HG02884 (cell line): ENCODE results near the gene ZNF423.

Experiments
- ATAC-seq: cut with Tn5 transposase; IDR thresholded peaks from one replicate; pipeline ENCODE4 v1.9.1; 2021; ENCODE audit warnings: mild to moderate bottlenecking, moderate library complexity; ENCODE audit not compliant: unreplicated experiment

ZNF423 gene

DNA sequence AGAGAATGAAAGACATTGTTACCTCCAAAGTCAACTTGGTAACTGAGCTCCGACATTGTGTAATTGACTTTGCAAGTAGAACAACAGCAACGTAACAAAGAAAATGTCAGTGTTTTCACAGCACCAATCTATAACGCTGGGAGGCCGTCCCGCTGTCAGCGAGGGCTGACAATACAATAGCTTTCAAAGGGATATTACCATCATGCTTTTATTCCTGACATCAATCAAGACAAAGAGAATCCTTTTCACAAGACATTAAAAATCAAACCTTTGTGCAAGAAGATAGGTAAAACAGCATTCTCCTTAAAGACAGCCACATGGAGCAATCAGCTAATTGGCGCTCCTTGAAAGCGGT lies 6.2 kb downstream of the ZNF423 start:
- no peak for ATAC-seq

DNA sequence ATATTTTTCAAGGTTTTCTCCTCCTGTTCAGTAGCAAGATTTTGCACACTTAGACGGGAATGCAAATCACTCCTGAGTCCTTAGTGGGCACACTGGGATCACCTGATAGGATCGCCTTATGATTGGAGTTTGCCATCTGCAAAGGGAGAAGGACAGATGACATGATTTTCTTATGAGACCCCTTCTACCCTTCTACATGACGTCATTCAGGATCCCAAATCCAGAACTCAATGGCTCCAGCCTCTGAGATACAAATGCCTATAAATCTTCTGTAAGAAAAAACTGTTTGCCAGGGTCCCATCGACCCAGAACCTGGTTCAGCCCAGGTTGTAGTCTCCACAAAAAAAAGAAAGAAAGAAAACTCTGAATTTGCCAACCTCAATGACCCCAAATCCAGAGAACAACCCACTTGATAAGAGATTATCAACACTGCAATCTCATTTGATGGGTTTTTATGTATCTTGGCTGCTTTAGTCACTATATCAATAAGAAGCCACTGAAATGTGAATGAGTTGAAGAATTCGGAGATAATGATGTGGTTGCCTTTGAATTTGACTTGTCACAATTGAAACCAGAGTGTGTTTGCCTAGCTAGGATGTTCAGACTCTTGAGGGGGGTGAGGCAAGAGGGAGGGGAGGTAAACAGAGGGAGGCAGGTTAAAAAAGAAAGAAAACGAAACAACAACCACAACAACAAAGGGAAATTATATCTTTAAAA lies 6.7 kb downstream of the ZNF423 start:
- no peak for ATAC-seq

DNA sequence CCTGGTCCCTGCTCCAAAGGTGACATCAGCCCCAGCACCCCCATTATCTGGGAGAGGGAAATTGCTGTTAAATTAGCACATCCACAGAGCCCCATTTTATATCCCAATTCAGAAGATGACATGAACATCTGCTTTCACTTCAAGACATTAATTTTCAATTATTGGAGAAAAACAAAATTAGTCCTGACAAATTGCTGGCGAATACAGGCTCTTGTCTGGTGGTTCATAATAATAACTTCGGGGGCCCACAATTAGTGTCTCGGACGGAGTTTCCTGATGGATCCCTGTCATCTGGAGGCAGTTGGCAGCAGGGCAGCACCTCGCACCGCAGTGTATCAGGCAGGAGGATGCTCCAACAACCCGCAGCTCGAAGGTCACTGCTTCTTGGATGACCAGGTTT lies 7.4 kb downstream of the ZNF423 start:
- ATAC-seq: no peak

DNA sequence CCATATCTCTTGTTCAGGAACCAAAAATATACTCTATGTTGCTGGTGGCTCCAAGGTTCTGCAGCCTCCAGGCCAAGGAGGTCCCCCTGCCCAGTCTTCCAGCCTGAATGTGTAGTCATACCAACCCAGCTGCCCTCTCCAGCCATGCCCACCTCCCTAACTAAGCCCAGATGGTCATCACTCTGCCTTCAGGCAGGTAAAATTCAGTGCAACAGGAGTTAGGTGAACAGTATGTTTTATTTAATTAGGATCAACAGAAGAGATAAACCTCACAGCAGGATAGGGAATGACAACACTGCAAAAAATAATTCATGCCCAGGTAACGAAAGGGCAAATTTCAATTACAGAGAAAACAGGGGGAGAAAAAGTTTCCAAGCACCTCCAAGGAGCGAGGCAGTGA lies 9.1 kb downstream of the ZNF423 start:
- ATAC-seq: no peak

DNA sequence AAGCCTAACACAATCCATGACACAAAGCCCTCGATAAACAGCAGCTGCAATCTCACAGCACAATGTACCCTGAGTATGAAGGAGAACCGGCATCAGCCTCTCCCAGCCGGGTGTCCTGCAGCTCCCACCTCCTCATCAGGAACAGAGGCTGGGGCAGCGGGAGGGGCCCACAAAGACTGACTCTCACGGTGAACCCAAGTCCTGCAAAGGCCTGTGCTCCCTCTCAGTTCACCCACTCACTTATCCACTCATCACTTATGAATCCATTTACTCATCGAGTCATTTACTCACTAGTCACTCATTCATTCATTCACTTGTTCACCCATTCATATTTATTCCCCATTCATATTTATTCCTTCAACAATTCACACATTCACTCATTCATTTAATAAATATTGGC lies 11.6 kb downstream of the ZNF423 start:
- no peak for ATAC-seq

DNA sequence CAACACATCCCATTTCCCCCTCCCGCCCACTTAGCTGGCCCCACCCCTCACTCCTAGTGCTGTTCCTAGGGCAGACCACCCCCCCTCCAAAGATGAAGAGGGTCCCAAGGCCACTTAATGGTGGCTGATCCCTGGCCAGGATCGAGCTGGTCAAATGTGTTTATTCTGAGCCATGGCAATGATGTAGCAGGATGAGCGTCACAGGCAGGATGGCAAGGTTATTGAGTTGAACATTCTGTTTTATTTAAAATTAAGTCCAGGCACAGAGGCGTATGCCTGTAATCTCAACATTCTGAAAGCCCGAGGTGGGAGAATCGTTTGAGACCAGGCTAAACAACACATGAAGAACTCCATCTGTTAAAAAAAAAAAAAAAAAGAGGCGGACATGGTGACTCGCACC lies 12.2 kb downstream of the ZNF423 start:
- ATAC-seq: no peak

DNA sequence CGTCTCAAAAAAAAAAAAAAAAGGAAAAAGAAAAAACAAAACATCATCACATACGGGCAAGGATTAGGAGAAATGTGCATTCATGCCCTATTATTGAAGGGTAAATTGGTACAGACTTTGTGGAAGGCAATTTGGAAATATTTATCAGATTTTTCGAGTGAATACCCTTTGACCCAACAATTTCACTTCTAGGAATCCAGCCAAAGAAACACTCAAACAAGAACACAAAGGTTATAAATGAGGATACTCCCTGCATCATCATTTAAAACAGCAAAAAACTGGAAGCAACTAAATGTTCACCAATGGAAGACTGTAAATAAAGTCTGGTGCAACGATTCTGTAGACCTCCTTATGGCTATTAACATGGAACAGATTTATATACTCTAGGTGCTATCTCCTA lies 12.9 kb downstream of the ZNF423 start:
- no peak for ATAC-seq

DNA sequence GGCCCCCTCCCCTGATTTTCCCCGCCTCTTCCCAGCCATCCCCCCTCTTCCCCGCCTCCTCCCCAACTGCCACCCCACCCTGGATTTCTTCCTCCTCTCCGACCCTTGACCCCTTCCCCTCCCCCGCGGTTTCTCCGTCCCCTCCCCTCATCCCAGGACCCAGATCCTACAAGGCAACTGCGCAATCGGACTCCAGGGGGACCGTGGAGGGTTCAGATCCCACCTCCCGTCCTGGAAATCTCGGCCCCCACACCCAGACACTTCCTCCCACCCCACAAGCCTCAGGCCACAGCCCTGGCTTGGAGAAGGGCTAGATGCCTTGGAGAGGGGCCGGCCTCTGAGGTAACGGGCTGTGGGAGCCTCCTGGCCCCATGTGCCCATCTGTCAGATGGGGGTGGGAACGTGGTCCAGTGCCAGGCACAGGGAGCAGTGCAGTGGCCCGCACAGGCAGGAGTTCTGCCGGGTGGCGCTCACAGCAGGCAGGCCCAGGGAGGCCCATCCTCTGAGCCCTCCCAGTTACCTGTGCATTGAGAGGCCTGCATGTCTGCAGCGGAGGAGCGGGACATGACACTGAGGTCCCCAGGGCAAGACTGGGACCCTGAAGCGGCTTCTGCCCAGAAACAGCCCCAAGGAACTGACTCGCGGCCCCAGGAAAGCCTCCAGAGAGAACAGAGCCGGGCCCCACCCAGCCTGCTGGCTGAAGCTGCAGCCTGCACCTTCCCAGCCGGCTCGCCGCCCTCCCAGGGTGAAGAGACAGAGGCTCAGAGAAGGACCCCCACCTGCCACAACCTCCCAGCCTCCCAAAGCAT lies 16.7 kb downstream of the ZNF423 start:
- ATAC-seq: no peak

DNA sequence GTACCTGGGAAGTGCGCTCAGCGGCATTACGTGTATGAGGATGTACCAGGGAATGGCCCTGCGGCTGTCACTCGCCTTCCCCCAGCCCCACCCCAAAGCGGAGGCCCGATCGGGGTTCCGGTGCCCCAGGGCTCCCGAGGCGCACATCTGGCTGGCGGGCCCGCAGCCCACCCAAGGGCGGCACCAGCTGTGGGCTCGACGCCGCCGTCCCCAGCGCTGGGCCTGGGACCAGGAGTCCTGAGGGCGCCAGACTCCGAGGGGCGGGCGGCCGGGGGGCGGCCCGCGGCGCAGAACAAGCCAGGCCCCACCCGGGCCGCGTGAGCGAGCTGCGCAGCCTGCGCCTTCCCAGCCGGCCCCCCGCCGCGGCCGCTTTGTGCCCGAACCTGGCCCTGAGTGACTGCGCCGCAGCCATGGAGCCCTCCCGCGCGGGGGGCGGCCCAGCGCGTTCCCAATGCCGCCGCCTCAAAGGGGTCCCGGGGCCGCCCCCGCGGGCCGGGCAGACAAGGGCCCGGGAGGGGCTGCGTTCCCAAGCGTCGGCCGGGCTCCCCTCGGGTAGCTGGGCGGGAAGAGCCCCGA lies 17.4 kb downstream of the ZNF423 start:
- ATAC-seq: no peak

DNA sequence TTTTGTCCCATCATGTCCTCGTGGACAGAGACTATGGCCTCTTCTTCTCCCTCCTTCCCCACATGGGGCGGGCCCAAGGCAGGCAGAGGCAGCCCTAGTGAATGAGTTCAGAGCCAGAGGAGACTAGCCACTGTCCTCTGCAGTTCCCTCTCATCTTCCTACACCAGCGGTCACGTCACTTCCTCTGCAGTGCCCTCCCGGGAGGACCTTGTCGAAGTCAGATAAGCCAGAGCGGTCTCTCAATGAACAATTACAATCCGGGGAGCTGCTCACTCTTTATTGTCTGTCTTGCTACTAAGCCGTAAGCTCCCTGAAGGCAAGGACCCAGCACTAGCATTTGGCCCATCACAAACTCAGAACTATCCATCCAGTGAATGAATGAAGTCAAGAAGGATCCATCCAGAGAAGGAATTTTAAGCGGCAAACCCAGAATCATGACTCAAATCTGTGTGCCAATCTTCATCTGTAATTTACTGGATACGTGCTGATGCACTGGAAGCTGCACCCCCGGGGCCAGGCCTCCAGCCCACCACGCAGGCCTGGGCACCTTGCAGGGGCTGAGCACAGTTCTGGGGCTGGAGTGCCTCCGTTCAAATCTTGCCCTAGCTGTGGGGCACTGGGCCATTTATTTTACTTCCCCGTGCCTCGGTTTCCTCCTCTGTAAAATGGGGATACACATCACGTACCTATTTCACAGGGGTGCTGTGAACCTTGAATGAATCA lies 18.1 kb downstream of the ZNF423 start:
- no peak for ATAC-seq

DNA sequence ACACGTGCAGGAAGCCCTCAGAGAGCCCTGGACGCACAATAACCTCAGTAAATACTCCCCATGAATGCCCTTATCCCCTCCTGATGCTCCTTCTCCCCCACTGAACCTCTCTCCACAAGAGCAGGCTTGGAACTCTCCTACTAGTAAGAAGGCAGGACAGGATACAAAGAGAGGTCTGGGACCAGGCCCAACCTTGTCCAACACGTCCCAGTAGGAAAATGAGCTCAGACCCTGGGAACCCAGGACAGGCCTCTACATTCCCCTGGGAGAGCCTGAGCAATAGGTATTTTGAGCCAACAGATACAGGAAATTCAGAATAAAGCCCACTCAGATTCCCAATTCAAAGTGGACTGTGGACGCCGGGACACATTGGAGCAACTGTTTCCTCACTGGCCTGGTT lies 19.2 kb downstream of the ZNF423 start:
- no peak for ATAC-seq

DNA sequence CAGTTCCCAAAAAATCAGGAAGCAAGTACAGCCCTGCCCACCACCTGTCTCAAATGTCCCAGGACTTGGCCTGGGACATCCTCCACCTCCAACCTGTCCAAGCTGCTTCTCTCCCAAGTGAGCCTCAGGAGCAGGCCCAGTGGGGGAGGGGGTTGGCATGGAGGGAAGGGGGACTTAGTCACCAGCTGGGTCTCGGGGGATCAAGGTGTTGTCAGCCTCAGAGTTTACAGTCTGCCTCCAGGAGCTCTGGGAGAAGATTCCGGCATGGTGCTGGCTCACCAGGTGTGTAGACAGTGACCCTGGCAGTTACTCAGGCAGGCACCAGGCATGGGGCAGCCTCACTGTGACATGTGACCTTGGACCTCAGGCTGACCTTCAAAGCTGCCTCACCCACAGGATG lies 19.7 kb downstream of the ZNF423 start:
- ATAC-seq: no peak

DNA sequence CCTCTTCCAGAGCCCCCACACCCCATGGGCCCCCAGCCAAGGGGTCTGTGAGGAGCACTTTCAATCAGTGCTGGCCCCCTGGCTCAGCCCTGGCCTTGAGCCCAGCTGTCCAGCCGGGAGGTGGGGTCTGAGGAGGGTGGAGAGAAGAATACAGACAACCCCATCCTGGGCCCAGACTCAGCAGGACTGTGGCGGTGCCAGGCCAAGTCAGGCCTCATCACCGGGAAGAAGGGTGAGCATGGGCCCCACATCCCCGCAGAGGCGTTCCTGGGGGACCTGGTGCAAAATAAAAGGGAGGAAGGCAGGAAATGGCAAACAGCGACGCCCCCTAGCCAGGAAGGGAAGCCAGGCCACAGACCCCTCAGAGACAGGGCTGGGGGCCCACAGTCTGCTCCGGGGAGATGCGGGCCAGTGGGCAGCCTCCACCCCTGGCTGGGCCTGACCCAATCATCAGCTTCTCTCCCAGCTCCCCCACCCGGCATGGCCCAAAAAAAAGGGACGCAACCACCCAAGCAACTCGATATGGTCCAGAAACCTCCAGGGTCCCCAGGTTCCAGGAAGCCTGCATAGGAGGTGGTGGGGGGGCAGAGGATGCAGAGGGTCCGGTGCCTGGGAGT lies 20.6 kb downstream of the ZNF423 start:
- no peak for ATAC-seq

DNA sequence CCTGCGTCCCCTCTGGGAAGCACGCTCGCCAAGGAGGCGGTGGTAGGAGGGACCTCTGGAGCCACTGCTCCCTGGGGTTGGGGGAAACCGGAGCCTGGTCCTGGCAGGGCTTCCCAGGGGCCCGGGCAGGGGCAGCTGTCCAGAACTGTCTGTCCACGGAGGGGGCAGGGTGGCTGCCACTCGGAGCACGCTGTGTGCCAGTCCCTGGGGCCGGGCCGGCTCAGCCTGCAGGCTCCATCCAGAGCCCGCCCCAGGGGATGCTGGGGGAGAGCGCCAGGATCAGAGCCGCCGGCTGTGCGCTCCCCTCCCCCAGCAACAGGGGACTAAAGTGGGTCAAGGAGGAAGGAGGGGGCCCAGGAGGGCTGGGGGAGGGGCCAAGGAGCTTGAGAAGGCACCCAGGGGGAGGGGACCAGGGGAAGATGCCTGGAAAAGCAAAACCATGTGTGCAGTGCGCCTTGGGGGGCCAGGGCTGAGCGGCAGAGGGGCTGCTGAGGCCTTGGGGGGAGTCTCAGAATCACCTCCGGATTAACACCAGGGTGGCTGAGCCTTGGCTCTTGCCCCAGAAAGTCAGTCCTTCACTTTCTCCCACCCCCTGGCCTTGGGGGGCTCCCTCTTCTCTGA lies 21.3 kb downstream of the ZNF423 start:
- no peak for ATAC-seq

DNA sequence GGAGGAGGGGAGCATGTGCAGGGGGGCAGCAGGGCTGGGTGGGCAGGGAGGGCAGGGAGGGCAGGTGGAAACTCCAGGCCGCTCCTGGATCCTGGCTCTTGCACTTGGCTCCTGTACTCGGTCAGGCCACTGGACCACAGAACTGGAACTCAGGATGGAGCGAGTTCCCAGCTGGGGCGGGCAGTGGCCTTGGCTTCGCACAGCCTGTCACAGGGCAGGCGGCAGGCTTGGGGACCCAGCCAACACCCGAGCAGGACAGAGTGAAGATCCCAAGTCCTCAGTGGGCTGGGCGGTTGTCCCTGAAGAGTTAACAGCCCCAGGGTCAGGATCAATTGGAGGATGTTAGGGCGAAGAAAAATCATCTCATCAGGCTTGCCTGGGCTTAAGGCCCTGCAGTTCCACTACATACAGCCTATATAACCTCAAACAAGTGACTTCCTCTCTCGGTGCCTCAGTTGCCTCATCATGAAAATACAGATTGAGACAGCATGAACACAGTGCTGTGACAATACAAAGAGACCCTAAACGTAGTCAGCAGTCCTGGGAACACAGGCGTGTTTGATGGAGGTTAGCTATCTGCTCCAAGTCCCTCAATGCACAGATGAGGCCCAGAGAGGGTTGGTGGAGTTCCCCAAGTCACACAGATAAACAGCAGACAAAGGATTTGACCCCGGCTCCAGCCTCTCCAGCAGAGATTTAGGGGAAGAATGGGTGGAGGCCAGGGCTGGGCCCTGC lies 21.9 kb downstream of the ZNF423 start:
- no peak for ATAC-seq

DNA sequence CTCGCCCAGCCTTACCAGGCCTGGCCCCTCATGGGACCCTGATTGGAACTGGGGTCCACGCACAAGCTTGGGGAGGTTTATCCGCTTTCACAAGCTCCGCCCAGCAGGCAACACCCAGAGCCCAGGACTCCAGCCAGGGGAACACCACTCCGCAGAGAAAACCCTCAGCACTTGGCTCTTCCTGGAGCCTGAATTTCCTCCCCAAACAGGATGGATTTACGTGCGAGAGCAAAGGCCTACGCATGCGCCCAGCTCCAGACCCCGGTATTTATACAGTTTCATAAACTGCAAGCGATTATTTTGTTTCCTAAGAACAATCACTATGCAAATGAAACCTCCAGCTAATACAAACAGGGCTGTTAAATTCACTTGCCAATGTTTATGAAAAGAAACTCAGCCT lies 22.8 kb downstream of the ZNF423 start:
- no peak for ATAC-seq

DNA sequence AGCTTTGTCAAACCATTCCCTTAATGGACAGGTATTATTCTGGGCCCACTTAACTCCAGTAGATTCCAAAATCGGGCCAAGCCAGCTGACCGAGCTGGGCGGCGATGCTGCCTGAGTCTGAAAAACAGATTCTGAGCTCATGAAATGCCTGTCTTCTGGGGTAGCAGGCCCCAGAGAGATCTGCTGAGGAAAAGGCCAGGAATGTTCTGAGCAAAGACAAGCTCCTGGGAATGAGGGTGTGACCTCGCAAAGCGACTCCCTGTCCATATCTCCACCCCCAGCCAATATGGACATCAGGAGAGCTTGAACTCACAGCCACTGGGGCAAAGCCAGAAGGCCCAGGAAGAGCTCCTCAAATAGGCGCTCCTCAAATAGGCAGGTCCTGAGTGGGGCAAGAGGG lies 23.7 kb downstream of the ZNF423 start:
- ATAC-seq: no peak

DNA sequence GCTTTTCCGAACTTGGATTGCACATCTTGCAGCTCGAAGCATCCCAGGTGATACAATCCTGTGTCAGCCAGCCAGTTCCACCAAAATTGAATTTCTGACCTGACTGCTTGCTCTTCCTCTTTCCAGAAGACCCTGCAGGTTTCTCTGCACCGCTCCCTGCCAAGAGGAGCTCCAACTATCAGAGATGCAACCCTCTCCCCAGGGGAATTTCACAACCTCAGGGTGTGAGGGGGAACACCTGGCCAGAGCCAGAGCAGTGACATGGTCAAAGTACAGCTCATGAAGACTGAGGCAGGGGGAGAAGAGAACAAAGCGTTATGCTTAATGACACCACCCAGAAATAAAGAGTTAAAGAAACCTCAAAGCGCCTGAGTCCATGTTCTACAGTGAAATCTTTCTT lies 25.0 kb downstream of the ZNF423 start:
- ATAC-seq: no peak

DNA sequence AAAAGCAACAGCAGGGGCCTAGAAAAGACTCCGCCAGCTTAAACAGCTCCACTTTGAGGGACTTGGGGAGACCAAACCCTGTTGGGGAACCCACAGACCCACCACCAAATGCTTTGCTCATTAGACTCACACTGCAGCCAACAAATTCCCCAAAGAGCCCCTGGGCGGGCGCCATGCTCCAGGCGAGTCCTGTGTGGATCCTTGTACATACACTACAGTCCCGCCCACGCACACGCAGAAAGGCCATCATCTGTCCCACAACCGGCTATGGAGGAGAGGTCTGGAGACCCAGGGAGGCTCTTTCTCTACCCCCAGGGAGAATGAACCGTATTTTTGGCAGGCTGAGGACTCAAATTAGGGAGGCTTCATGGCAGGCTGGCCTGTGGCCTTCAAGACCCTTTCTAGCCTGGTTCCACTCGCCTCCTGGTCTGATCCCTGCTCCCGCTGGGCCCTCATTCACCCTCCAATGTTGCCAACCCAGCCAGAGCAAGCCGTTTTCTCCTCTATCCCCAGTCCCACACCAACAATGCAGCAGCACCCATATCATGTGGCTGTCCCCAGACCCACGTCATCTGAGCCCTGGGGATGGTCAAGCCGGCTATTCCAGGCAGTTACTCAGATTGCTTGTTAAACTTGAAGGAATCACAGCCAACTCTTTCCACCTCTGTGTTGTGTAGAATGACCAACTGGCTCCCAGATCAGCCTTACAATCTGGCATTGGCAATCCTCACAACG lies 27.2 kb downstream of the ZNF423 start:
- no peak for ATAC-seq
